ENCODE results near the gene EDA. TPM values are rescaled to one million over a fixed set of nuclear protein-coding genes. Genes with fewer than 3 reads are reported as not detected.

EDA gene
- total and polyA plus RNA-seq, 2 of the 13 experiments (the other 11 are each of a cell fraction or from before 2014, with no cell fraction given): 8.8 to 11.2 TPM

- intact Hi-C loops (cut with micrococcal nuclease; ENCODE audit: unreplicated experiment): no loop called here
- no peak overlapping the region for H3K27ac ChIP-seq (ENCODE audit: extremely low read length, insufficient read depth, low read length)
- ATAC-seq (no peak), FAIRE-seq (no peak), DNase-seq (ENCODE audit: low spot score) (no peak)
- no peak overlapping the region for H3K4me3 ChIP-seq (replicated peaks in 1 of 3; ENCODE audit: insufficient read depth in 1 of 3, low read depth in 2 of 3, low read length in 3 of 3)
- H3K27me3 ChIP-seq (ENCODE audit: control insufficient read depth in 1 of 2, insufficient read depth in 2 of 2, low read length in 2 of 2): no peaks in the 10 kb centered on the region
- in situ Hi-C loops (cut with HindIII; ENCODE audit: extremely low pct_ligation_motif_present, low pct_unique_long_range_greater_than_20kb): no loop called here
- no TSS peak for BruUV-seq (replicated peaks)
- H3K4me2 ChIP-seq (ENCODE audit: low read depth, low read length): no peak overlapping the region
- no peaks in the 10 kb centered on the region for H3K4me1 ChIP-seq (ENCODE audit: insufficient read depth, low read length)
- POLR2A ChIA-PET: no interaction called here
- no peaks in the 10 kb centered on the region for H3K36me3 ChIP-seq (replicated peaks in 1 of 2; ENCODE audit: control insufficient read depth in 1 of 2, insufficient read depth in 2 of 2, low read length in 2 of 2)
- H2AFZ ChIP-seq (ENCODE audit: low read length): no peak overlapping the region
- H3K9me3 ChIP-seq (ENCODE audit: low read length): no peaks in the 10 kb centered on the region
- CTCF ChIA-PET (ENCODE audit: low intra/inter-chr PET ratio, low total read pairs): no interaction called here
- H3K9ac ChIP-seq (ENCODE audit: insufficient read depth, low read depth, low read length): no peak overlapping the region
- no CpG with 5 or more reads among the region's 4 CpGs for WGBS (ENCODE audit: low lambda C conversion rate)
- H4K20me1 ChIP-seq (ENCODE audit: insufficient read depth, low read length): no peaks in the 10 kb centered on the region
- H3K79me2 ChIP-seq (ENCODE audit: insufficient read depth, low read length): no peaks in the 10 kb centered on the region
- no peak for TF ChIP-seq ZNF878 (CRISPR knock-in tag; IDR thresholded peaks at IDR 0.05)
- no peak for TF ChIP-seq TERF1 (CRISPR knock-in tag; IDR thresholded peaks at IDR 0.05)
- TF ChIP-seq GFI1 (CRISPR knock-in tag; IDR thresholded peaks at IDR 0.05; ENCODE audit: borderline replicate concordance): no peak
- TF ChIP-seq CREM (IDR thresholded peaks at IDR 0.05): no peak
- TF ChIP-seq CREM (CRISPR knock-in tag; IDR thresholded peaks at IDR 0.05): no peak
- TF ChIP-seq ZNF317 (CRISPR knock-in tag; IDR thresholded peaks at IDR 0.05): no peak
- TF ChIP-seq LCORL (IDR thresholded peaks at IDR 0.05): no peak
- TF ChIP-seq LCORL (CRISPR knock-in tag; IDR thresholded peaks at IDR 0.05): no peak
- no peak for TF ChIP-seq NKX3-1 (CRISPR knock-in tag; IDR thresholded peaks at IDR 0.05)
- no peak for TF ChIP-seq MTF1 (CRISPR knock-in tag; IDR thresholded peaks at IDR 0.05)
- no peak for TF ChIP-seq HOXA9 (CRISPR knock-in tag; IDR thresholded peaks at IDR 0.05; ENCODE audit: borderline replicate concordance)
- TF ChIP-seq MAFG (CRISPR knock-in tag; IDR thresholded peaks at IDR 0.05): no peak
- TF ChIP-seq ZNF10 (CRISPR knock-in tag; IDR thresholded peaks at IDR 0.05; ENCODE audit: borderline replicate concordance, low read depth): no peak
- no peak for TF ChIP-seq ZNF674 (CRISPR knock-in tag; IDR thresholded peaks at IDR 0.05; ENCODE audit: low read depth)
- TF ChIP-seq ZHX2 (IDR thresholded peaks at IDR 0.05; ENCODE audit: low read depth): no peak
- no peak for TF ChIP-seq ZHX2 (CRISPR knock-in tag; IDR thresholded peaks at IDR 0.05; ENCODE audit: borderline replicate concordance)
- TF ChIP-seq ZNF670 (CRISPR knock-in tag; IDR thresholded peaks at IDR 0.05; ENCODE audit: borderline replicate concordance): no peak
- no peak for TF ChIP-seq ZNF512 (CRISPR knock-in tag; IDR thresholded peaks at IDR 0.05)
- no peak for TF ChIP-seq YEATS4 (CRISPR knock-in tag; IDR thresholded peaks at IDR 0.05; ENCODE audit: borderline replicate concordance)
- TF ChIP-seq POLR2G (IDR thresholded peaks at IDR 0.05; ENCODE audit: low read depth, low read length): no peak
Observed at GRCh38 chrX:69815519-69815918, 199.6 kb downstream of the EDA start.
